GM21717 (cell line): Measurements from ENCODE around the gene RNF130.

ENCODE experiments used
- ATAC-seq: cut with Tn5 transposase; IDR thresholded peaks from one replicate; pipeline ENCODE4 v1.9.1; 2021; ENCODE audit warnings: mild to moderate bottlenecking, moderate library complexity; ENCODE audit not compliant: unreplicated experiment

Gene RNF130

GRCh38 chr5:180060192-180060591, 11.4 kb downstream of the RNF130 start:
- ATAC-seq = no peak

GRCh38 chr5:180059326-180059725, 12.2 kb downstream of the RNF130 start:
- ATAC-seq = no peak

DNA sequence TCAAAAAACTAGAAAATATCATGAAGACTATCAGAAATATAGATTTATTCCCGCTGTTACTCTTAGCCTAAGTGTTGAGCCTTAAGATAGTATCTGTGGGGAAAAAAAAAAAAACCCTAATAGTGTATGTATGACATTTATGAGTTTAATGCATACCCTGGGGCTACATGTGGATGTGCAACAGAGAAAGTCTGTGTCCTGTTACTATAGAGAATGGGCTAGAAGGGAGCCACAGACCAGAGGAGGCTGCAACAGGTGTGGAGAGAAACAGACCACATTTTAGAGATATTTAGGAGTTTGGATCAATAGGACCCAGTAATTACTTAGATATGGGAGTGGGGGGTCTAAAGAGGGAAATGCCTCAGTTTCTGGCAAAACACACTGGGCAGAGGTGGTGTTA, 15.4 kb downstream of the RNF130 start:
- no peak for ATAC-seq

DNA sequence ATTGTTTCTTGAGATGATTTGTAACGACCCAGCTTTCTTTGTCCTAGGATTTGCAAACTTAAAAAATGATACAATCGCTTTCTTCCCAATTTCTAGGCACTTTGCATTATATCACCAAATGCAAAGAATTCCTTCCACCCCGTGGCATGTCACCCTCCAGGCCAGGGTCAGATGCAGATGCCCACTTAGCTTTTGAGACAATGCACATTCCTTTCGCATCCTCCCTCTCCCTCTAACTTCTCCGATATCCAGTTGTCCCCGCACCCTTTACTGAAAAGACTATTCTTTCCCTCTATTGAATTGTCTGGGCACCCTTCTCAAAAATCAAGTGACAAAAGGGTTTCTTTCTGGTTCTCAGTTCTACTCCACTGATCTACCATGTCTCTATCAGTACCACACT, 17.3 kb downstream of the RNF130 start:
- no peak for ATAC-seq

DNA sequence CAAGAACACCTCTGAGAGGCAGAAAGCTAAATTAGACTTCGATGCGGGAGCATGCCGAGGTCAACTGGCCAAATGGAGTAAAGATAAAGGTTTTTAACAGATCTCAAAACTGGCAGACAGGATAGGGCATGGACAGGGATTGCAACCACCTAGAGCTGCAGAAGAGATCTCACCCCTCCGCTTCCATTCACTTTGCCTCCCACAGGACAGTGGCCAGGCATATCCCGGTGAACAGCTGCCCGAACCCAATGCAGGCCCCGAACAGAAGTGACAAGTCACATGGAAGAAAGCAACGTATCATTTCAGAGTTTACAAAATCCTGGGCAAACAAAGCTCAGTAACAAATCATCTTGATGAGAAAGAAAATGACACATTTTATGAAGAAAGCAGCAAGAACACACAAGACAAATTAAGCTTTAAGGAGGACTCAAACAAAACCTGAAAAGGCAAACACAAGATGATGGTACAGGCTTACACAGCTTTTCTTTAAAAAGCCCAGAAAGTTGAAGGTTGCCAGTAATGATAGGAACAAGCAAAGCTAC, 18.4 kb downstream of the RNF130 start:
- no peak for ATAC-seq

- ATAC-seq = no peak
These were observed 19.2 kb downstream of the RNF130 start for GRCh38 chr5:180052211-180052818.

DNA sequence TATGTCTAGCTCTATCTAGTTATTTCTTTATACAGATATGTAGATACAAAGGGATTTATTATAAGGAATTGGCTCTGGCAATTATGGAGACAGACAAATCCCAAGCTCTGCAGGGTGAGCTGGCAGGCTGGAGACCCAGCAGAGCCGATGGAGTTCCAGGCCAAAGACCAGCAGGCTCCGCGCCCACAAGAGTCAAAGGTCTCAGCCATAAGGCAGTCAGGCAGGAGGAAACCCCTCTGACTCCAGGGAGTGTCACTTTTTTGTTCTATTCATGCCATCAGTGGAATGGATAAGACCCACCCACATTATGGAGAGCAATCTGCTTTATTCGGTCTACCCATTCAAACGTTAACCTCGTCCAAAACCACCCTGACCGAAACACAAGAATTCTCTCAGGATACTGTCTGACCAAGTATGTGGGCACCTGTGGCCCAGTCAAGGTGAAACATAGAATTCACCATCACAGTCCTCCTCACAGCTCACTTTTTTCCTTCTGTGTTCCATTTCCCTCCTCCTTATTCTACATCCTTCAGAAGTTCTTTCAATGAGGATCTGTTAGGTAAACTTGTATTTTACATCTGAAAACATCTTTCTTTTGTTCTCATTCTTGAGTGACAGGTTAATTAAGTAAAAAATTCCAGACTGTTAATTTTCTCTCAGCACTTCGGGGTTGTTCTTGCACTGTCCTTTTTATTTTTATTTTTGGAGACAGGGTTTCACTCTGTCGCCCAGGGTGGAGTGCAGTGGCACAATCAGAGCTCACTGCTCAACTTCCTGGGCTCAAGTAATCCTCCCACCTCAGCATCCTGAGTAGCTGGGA, 21.2 kb downstream of the RNF130 start:
- ATAC-seq = no peak

- no peak for ATAC-seq
These were observed 22.4 kb downstream of the RNF130 start for GRCh38 chr5:180049185-180049548.

DNA sequence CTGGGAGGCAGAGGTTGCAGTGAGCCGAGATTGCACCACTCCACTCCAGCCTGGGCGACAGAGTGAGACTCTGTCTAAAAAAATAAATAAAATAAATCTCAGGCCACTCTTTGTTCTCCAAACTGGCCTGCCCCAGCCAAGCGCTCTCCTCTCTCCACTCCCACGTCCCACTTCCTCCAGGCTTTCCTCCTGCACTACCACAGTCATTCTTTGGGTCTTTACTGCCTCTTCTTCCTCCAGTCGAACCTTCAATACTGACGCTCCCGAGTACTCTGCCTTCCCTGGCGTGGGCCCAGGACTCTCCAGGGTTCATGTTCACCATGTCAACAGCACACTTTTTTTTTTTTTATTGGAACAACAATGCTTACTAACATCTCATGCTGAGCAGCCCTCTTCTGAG, 23.9 kb downstream of the RNF130 start:
- ATAC-seq = no peak

GRCh38 chr5:180046656-180047055, 24.9 kb downstream of the RNF130 start:
- no peak for ATAC-seq

DNA sequence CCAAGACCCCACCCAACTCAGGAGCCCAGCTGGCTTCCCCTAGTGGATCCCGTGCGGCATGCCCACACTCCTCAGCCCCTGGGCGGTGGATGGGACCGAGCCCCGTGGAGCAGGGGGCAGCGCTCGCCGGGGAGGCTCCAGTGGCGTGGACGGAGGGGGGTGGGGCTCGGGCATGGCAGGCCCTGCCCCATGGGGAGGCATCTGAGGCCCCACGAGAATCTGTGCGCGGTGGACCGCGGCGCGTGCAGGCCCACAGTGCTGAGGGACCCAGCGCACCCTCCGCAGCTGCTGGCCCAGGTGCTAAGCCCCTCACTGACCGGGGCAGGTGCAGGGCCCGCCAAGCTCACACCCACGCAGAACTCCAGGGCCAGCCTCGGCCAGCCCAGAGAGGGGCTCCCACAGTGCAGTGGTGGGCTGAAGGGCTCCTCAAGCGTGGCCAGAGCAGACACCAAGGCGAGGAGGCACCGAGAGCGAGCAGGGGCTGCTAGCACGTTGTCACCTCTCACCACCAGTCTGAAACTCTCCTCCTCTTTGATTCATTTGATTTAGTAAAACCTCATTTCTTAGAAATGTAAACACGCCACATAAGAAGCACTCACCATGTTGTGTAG, 25.6 kb downstream of the RNF130 start:
- no peak for ATAC-seq

DNA sequence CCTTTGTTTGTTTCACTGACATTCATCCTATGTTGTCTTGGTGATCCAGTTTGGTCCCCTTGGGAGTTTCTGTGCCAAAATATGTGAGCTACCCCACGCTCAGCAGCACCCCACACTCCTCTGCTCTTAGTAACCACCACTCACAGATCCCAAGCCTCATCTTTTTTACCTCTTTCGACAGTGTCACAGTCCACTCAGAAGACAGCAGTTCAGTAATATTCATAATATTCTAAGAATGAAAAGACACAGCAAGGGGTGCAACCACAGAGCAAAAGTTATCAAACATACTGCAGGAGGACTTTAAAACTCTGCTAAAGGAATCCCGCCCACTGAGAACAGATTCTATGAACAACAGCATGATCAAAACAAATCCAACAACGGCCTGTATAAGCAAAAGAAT, 28.2 kb downstream of the RNF130 start:
- ATAC-seq = no peak

GRCh38 chr5:180041301-180042274, 30.0 kb downstream of the RNF130 start:
- ATAC-seq = no peak

DNA sequence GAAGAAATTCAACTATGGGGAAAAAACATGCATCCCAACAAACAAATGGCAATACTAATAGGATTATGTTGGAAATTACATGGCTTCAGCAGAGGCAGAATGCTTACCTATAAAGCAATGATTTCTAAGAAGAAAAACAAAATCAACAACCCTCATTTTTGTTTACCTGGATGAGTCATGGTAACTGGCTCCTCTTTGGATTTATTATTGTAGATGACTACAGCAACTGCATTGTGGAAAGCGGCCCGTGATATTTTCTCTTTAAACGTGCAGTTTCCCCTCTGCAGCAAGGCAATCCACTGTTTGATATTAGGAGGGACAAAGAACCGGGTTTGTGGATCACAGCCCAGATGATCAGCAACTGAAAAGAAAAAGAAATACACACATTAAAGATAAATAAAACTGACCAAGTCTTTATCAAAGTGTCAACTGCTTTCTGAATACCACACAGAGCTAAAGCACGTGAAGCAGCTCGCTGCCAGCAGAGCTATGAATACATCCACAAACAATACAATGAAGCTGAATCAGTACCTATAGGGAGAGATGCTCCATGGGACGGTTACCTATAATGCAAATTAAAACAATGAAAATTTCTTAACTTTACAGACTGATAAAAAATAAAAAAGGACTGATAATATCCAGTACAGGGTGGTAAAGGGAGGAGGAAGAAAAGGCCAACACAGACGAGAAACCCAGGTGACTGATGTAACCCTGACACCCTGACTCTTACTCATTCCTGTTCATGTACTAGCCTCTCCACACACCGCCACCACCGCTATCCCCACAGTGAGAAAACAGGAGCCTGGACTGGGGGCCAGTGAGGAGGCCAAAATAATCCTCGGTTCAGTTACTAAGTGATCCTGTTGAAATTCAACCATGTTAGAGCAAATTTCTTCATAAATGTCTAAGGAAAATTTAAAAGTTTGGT, 31.0 kb downstream of the RNF130 start:
- no peak for ATAC-seq

- ATAC-seq = no peak
These were observed 36.2 kb downstream of the RNF130 start for GRCh38 chr5:180035206-180035931.

DNA sequence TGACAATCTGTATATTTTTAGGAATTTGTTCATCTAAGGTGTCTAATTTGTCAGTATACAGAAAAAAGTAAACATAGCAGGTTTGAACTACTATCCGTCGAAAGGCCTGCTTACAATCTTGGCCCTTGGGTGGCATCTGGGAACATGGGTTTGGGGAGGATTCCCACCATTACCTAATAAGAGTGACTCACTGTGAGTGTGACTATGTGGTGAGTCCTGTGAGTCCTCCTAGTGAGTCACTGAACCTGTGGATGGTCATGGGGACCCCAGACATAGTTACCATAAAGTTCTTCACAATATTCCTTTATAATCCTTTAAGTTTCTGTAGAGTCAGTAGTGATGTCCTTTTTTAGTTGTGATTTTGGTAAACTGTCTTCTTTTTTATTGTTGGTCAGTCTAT, 37.0 kb downstream of the RNF130 start:
- ATAC-seq = no peak

- ATAC-seq = no peak
These were observed 44.0 kb downstream of the RNF130 start for GRCh38 chr5:180027459-180028089.

DNA sequence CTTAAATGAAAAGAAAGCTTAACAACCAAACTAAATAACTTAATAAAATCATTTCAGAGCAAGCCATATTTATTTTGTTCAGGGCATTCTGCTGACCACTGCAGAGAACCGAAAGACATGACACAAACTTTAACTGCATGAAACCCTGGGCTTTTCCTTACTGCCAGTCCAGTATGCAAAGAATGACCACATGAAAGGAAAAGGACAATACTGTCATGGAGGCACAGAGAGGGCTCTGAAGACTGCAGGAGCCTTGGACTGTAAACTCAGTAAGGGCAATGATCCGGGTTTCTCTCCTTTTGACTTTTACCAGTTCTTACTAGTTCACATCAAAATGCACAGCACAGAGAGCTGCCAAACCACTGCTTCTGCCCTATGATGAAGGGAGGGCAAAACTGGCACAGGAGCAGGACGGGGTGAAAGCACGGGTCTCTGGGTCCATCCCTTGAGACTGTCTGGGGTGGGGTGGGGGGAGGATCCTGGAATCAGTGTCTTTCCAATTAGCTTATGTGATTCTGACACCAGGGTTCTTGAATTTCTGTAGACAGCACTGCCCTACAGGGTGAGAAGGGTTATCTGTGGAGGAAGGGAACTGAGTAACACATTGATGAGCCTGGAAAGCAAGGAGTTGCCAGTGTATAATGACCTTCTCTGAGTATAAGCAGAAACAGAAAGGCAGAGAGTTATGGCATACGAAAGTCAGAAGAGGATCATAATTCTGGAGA, 44.7 kb downstream of the RNF130 start:
- ATAC-seq = no peak
